ENCODE measurements around the gene PRKAG1. TPM values are rescaled to one million over a fixed set of nuclear protein-coding genes. Genes with fewer than 3 reads are reported as not detected.

The PRKAG1 gene
- total RNA-seq, 1 experiment from 2014 or later: 41.6 TPM

GRCh38 chr12:49052451-49053208, 34.1 kb upstream of the PRKAG1 start:
- ATAC-seq (no peak), DNase-seq (ENCODE audit: low spot score) (no peak)
- Mint-ChIP-seq H3K4me3 (no peak overlapping the region), H3K36me3 (peaks cover 76% of the 10 kb centered on the region), H3K27me3 (ENCODE audit: low read depth) (no peaks in the 10 kb centered on the region), H3K9me3 (no peaks in the 10 kb centered on the region), H3K4me1 (peaks cover 22% of the 10 kb centered on the region), H3K27ac (no peak overlapping the region)
- ChIA-PET CTCF (interaction anchor here (0.5 kb wide), 1 partner anchor 62 kb away, joined by 3 read pairs; no protein-coding TSS in a partner anchor), POLR2A (interaction anchor here (0.6 kb wide), 1 partner anchor 69 kb away, joined by 5 read pairs; no protein-coding TSS in a partner anchor)
- no peak for TF ChIP-seq ZNF219 (CRISPR knock-in tag; IDR thresholded peaks at IDR 0.05; ENCODE audit: borderline replicate concordance)
- no peak for TF ChIP-seq ZNF532 (CRISPR knock-in tag; IDR thresholded peaks at IDR 0.05; ENCODE audit: borderline replicate concordance)
- TF ChIP-seq AR (CRISPR knock-in tag; IDR thresholded peaks at IDR 0.05): no peak
- TF ChIP-seq IRF1 (CRISPR knock-in tag; IDR thresholded peaks at IDR 0.05): no peak
- TF ChIP-seq HMGA2 (CRISPR knock-in tag; IDR thresholded peaks at IDR 0.05): no peak
- no peak for TF ChIP-seq USF2 (CRISPR knock-in tag; IDR thresholded peaks at IDR 0.05)
- no peak for TF ChIP-seq E2F5 (CRISPR knock-in tag; IDR thresholded peaks at IDR 0.05)
- no peak for TF ChIP-seq ETV6 (CRISPR knock-in tag; IDR thresholded peaks at IDR 0.05)
- TF ChIP-seq MLX (CRISPR knock-in tag; IDR thresholded peaks at IDR 0.05): no peak
- no peak for TF ChIP-seq E2F1 (CRISPR knock-in tag; IDR thresholded peaks at IDR 0.05)
- TF ChIP-seq ATF6 (CRISPR knock-in tag; IDR thresholded peaks at IDR 0.05): no peak
- TF ChIP-seq ZSCAN18 (CRISPR knock-in tag; IDR thresholded peaks at IDR 0.05): no peak
- TF ChIP-seq ZNF263 (CRISPR knock-in tag; IDR thresholded peaks at IDR 0.05; ENCODE audit: low read depth): no peak
- no peak for TF ChIP-seq ZNF232 (CRISPR knock-in tag; IDR thresholded peaks at IDR 0.05)
- no peak for TF ChIP-seq SMAD3 (CRISPR knock-in tag; IDR thresholded peaks at IDR 0.05; ENCODE audit: borderline replicate concordance)
- no peak for TF ChIP-seq CDX4 (CRISPR knock-in tag; IDR thresholded peaks at IDR 0.05; ENCODE audit: borderline replicate concordance)
- no peak for TF ChIP-seq JAZF1 (CRISPR knock-in tag; IDR thresholded peaks at IDR 0.05)
- TF ChIP-seq NR2C2 (CRISPR knock-in tag; IDR thresholded peaks at IDR 0.05): no peak
- TF ChIP-seq GABPB1 (CRISPR knock-in tag; IDR thresholded peaks at IDR 0.05): no peak
- no peak for TF ChIP-seq ZNF138 (CRISPR knock-in tag; conservative IDR thresholded peaks at IDR 0.05)
